Amniotic epithelial cell (primary cell): Measurements from ENCODE around the gene SF3B6.
A peak's percentile ranks its signal among the peaks of the same experiment; 100 is the strongest.
"Not testable (repeated sequence)": the region's sequence is repeated elsewhere in the genome, so short reads cannot be mapped to it uniquely, and the experiment has no call there.

Experiments used
- DNase-seq: peaks from one replicate; pipeline ENCODE4 v3.0.0-alpha.2; 2010; ENCODE audit warnings: low read depth

The SF3B6 gene

GRCh38 chr2:24075915-24076848 lies at the start of gene SF3B6:
Gene SF3B6 (minus strand): TSS chr2:24076326. CDS start chr2:24076229, 97 bp downstream.
- peak; percentile 99 for DNase-seq

GRCh38 chr2:24123922-24124580 lies 47.9 kb upstream of the SF3B6 start:
- peak; percentile 32 for DNase-seq

- peak; percentile 75 for DNase-seq
Observed at GRCh38 chr2:24123195-24123921, 47.2 kb upstream of the SF3B6 start, which contains the start of the genes FAM228B and PFN4. Gene FAM228B (plus strand): TSS chr2:24123469. CDS start chr2:24124362, 893 bp downstream. Gene PFN4 (minus strand): TSS chr2:24123334. CDS start chr2:24122535, 799 bp downstream.

- no peak for DNase-seq
Observed at GRCh38 chr2:24122366-24123194, 46.5 kb upstream of the SF3B6 start.

GRCh38 chr2:24121469-24121868 lies 45.3 kb upstream of the SF3B6 start:
- DNase-seq: no peak

- DNase-seq: no peak
Observed at GRCh38 chr2:24121066-24121465, 44.9 kb upstream of the SF3B6 start.

GRCh38 chr2:24117902-24118301 lies 41.8 kb upstream of the SF3B6 start:
- no peak for DNase-seq

- peak; percentile 83 for DNase-seq
Observed at GRCh38 chr2:24115057-24115456, 38.9 kb upstream of the SF3B6 start.

GRCh38 chr2:24111407-24111901 lies 35.3 kb upstream of the SF3B6 start:
- DNase-seq: peak; percentile 10

- no peak for DNase-seq
Observed at GRCh38 chr2:24110660-24111303, 34.7 kb upstream of the SF3B6 start.

GRCh38 chr2:24109431-24109830 lies 33.3 kb upstream of the SF3B6 start:
- DNase-seq: not testable (repeated sequence)

GRCh38 chr2:24107336-24107735 lies 31.2 kb upstream of the SF3B6 start:
- no peak for DNase-seq

GRCh38 chr2:24106786-24107185 lies 30.7 kb upstream of the SF3B6 start:
- no peak for DNase-seq

- peak; percentile 46 for DNase-seq
Observed at GRCh38 chr2:24105816-24106215, 29.7 kb upstream of the SF3B6 start.

GRCh38 chr2:24104906-24105305 lies 28.8 kb upstream of the SF3B6 start:
- DNase-seq: no peak

- no peak for DNase-seq
Observed at GRCh38 chr2:24104110-24104650, 28.1 kb upstream of the SF3B6 start.

- DNase-seq: no peak
Observed at GRCh38 chr2:24102677-24103076, 26.6 kb upstream of the SF3B6 start.

- DNase-seq: no peak
Observed at GRCh38 chr2:24101992-24102391, 25.9 kb upstream of the SF3B6 start.

- DNase-seq: not testable (repeated sequence)
Observed at GRCh38 chr2:24100732-24101131, 24.6 kb upstream of the SF3B6 start.

- DNase-seq: not testable (repeated sequence)
Observed at GRCh38 chr2:24095171-24095677, 19.1 kb upstream of the SF3B6 start.
